Measurements from ENCODE around the gene ERBIN. TPM values are rescaled to one million over a fixed set of nuclear protein-coding genes. Genes with fewer than 3 reads are reported as not detected.
A peak's percentile ranks its signal among the peaks of the same experiment; 100 is the strongest.

The ERBIN gene
- total and polyA plus RNA-seq, 2 experiments from 2014 or later, result 15.6 to 26.4 TPM

- H4K20me1 ChIP-seq (replicated peaks; ENCODE audit: insufficient read depth), result no peaks in the 10 kb centered on the region
- H3K36me3 Mint-ChIP-seq (ENCODE audit: low read depth), result peaks cover 9% of the 10 kb centered on the region; the same call in 2 of the 3 replicates
Measured at GRCh38 chr5:65984098-65984885, 57.9 kb downstream of the ERBIN start.

More at GRCh38 chr5:65984098-65984885, 57.9 kb downstream of the ERBIN start:
- H3K9me3 Mint-ChIP-seq, result no peaks in the 10 kb centered on the region; the same call in 2 of the 3 replicates
- no peak for DNase-seq (ENCODE audit: low spot score)
- no peaks in the 10 kb centered on the region for H3K9me2 ChIP-seq (ENCODE audit: insufficient read depth)
- no peaks in the 10 kb centered on the region for H3K27me3 ChIP-seq (ENCODE audit: insufficient read depth)
- H3F3A ChIP-seq (replicated peaks; ENCODE audit: low read depth), result no peaks in the 10 kb centered on the region
- peaks cover 84% of the 10 kb centered on the region for H3K79me2 ChIP-seq (replicated peaks; ENCODE audit: insufficient read depth)
- H3K4me1 ChIP-seq (ENCODE audit: insufficient read depth), result peaks cover 30% of the 10 kb centered on the region
- no peak overlapping the region for H2AFZ ChIP-seq
- H3K36me3 ChIP-seq (ENCODE audit: insufficient read depth), result no peaks in the 10 kb centered on the region
- peak overlapping the region; percentile 68 for H3K27ac Mint-ChIP-seq
- ATAC-seq, result peak; percentile 33
- H3K4me3 ChIP-seq, result no peak overlapping the region
- H3K27ac ChIP-seq (ENCODE audit: low read depth), result no peak overlapping the region
- H3K27me3 Mint-ChIP-seq (ENCODE audit: insufficient read depth, low read depth, poor library complexity), result peaks cover 2% of the 10 kb centered on the region
- no peak overlapping the region; the same call in 2 of the 3 replicates for H3K4me3 Mint-ChIP-seq
- peaks cover 45% of the 10 kb centered on the region for H3K4me1 Mint-ChIP-seq
- H3K4me2 ChIP-seq, result no peak overlapping the region
- TF ChIP-seq CREB1 (CRISPR knock-in tag; IDR thresholded peaks at IDR 0.05; ENCODE audit: low read depth) (no peak), STAT1 (IDR thresholded peaks at IDR 0.05; ENCODE audit: unreplicated experiment) (no peak), ZNF114 (CRISPR knock-in tag; IDR thresholded peaks at IDR 0.05) (no peak), ZNF331 (CRISPR knock-in tag; IDR thresholded peaks at IDR 0.05; ENCODE audit: low read depth) (no peak), REST (IDR thresholded peaks at IDR 0.05; ENCODE audit: unreplicated experiment) (no peak), ETS1 (IDR thresholded peaks at IDR 0.05) (no peak), POLR2AphosphoS5 (IDR thresholded peaks at IDR 0.05; ENCODE audit: low read depth) (no peak), CTCF (conservative IDR thresholded peaks at IDR 0.05; ENCODE audit: low read depth in 2 of 2) (no peak), NANOG (IDR thresholded peaks at IDR 0.05; ENCODE audit: borderline replicate concordance) (no peak), JUNB (IDR thresholded peaks at IDR 0.05; ENCODE audit: unreplicated experiment) (no peak), EZH2 (IDR thresholded peaks at IDR 0.05; ENCODE audit: low read depth, unreplicated experiment) (no peak), ZNF462 (CRISPR knock-in tag; IDR thresholded peaks at IDR 0.05) (no peak), EZH2phosphoT487 (IDR thresholded peaks at IDR 0.05; ENCODE audit: unreplicated experiment) (no peak)
